ENCODE results near the gene PRDX2.

The PRDX2 gene

GRCh38 chr19:12779162-12779993 is 22.2 kb downstream of the PRDX2 start:
- DNase-seq (ENCODE audit: low read depth), result no peak

GRCh38 chr19:12778905-12779161 is 22.8 kb downstream of the PRDX2 start:
- no peak for DNase-seq (ENCODE audit: low read depth)

- DNase-seq (ENCODE audit: low read depth), result no peak
These were observed 23.3 kb downstream of the PRDX2 start for GRCh38 chr19:12778017-12778904.

- no peak for DNase-seq (ENCODE audit: low read depth)
These were observed 24.2 kb downstream of the PRDX2 start for GRCh38 chr19:12777217-12778016.

- no peak for DNase-seq (ENCODE audit: low read depth)
These were observed 26.7 kb downstream of the PRDX2 start, which contains the start of gene HOOK2 for GRCh38 chr19:12774588-12775555. HOOK2 (minus strand) TSS chr19:12775552; CDS start chr19:12775449, 103 bp downstream.

GRCh38 chr19:12773571-12773970 is 28.0 kb downstream of the PRDX2 start:
- DNase-seq (ENCODE audit: low read depth), result no peak

- DNase-seq (ENCODE audit: low read depth), result no peak
These were observed 29.3 kb downstream of the PRDX2 start for GRCh38 chr19:12772323-12772722.

GRCh38 chr19:12770922-12771321 is 30.7 kb downstream of the PRDX2 start:
- DNase-seq (ENCODE audit: low read depth), result no peak

- DNase-seq (ENCODE audit: low read depth), result no peak
These were observed 31.9 kb downstream of the PRDX2 start for GRCh38 chr19:12769689-12770088.

- no peak for DNase-seq (ENCODE audit: low read depth)
These were observed 33.9 kb downstream of the PRDX2 start for GRCh38 chr19:12767666-12768065.

GRCh38 chr19:12767150-12767549 is 34.5 kb downstream of the PRDX2 start:
- no peak for DNase-seq (ENCODE audit: low read depth)

- no peak for DNase-seq (ENCODE audit: low read depth)
These were observed 35.5 kb downstream of the PRDX2 start for GRCh38 chr19:12766051-12766521.

- DNase-seq (ENCODE audit: low read depth), result no peak
These were observed 36.9 kb downstream of the PRDX2 start for GRCh38 chr19:12764698-12765097.

GRCh38 chr19:12763100-12763499 is 38.5 kb downstream of the PRDX2 start:
- DNase-seq (ENCODE audit: low read depth), result no peak

- no peak for DNase-seq (ENCODE audit: low read depth)
These were observed 41.9 kb downstream of the PRDX2 start for GRCh38 chr19:12759686-12760085.

GRCh38 chr19:12757544-12758274 is 43.9 kb downstream of the PRDX2 start:
- no peak for DNase-seq (ENCODE audit: low read depth)

GRCh38 chr19:12756150-12756883 is 45.3 kb downstream of the PRDX2 start:
- no peak for DNase-seq (ENCODE audit: low read depth)

- DNase-seq (ENCODE audit: low read depth), result no peak
These were observed 47.0 kb downstream of the PRDX2 start for GRCh38 chr19:12754465-12755196.
